ENCODE data around the gene LSM2.

DNA sequence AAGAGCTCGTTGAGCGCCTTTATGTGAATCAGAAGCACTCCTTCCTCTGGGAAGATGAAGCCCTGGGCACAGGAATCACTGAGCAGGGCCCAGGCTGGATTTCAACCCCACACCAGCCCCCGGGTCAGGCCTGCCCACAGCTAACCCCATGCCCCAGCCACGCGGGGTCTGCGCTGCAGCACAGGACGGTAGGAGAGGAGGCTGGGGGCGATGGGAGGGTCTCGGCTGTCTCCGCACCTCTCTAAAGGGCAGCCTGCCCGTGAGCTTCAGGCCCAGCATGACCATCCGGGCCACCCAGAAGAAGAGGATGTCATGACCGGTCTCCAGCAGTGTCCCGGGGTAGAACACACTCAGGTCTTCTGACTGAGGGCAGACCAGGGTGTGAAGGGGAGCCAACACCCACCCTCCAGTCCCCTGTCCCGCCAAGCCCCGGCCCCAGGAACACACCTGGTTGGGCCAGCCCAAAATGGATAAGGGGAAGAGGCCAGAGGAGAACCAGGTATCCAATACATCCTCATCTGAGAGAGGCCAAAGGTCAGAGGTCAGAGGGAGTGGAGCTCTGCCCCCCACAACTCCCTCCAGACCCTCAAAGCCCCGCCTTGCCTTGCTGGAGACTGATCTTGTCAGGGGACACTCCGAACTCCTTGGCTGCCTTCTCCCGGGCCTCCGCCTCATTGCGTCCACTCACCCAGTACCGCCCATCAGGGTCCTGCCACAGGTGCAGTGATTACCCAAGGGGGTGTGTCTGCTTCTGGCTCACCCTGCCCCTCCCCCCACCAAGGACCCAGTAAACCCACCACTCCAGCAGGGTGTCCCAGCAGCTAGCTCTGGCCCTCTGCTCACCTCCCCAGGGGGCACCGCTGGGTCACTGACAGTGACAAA lies 25.3 kb downstream of the LSM2 start:
- TF ChIP-seq, protein P1, sequence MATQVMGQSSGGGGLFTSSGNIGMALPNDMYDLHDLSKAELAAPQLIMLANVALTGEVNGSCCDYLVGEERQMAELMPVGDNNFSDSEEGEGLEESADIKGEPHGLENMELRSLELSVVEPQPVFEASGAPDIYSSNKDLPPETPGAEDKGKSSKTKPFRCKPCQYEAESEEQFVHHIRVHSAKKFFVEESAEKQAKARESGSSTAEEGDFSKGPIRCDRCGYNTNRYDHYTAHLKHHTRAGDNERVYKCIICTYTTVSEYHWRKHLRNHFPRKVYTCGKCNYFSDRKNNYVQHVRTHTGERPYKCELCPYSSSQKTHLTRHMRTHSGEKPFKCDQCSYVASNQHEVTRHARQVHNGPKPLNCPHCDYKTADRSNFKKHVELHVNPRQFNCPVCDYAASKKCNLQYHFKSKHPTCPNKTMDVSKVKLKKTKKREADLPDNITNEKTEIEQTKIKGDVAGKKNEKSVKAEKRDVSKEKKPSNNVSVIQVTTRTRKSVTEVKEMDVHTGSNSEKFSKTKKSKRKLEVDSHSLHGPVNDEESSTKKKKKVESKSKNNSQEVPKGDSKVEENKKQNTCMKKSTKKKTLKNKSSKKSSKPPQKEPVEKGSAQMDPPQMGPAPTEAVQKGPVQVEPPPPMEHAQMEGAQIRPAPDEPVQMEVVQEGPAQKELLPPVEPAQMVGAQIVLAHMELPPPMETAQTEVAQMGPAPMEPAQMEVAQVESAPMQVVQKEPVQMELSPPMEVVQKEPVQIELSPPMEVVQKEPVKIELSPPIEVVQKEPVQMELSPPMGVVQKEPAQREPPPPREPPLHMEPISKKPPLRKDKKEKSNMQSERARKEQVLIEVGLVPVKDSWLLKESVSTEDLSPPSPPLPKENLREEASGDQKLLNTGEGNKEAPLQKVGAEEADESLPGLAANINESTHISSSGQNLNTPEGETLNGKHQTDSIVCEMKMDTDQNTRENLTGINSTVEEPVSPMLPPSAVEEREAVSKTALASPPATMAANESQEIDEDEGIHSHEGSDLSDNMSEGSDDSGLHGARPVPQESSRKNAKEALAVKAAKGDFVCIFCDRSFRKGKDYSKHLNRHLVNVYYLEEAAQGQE (IDR thresholded peaks at IDR 0.05): no peak
- TF ChIP-seq MYC (IDR thresholded peaks at IDR 0.05; ENCODE audit: borderline replicate concordance, low read length) (no peak), FOXS1 (CRISPR knock-in tag; IDR thresholded peaks at IDR 0.05) (no peak)
- TF ChIP-seq, protein P2, sequence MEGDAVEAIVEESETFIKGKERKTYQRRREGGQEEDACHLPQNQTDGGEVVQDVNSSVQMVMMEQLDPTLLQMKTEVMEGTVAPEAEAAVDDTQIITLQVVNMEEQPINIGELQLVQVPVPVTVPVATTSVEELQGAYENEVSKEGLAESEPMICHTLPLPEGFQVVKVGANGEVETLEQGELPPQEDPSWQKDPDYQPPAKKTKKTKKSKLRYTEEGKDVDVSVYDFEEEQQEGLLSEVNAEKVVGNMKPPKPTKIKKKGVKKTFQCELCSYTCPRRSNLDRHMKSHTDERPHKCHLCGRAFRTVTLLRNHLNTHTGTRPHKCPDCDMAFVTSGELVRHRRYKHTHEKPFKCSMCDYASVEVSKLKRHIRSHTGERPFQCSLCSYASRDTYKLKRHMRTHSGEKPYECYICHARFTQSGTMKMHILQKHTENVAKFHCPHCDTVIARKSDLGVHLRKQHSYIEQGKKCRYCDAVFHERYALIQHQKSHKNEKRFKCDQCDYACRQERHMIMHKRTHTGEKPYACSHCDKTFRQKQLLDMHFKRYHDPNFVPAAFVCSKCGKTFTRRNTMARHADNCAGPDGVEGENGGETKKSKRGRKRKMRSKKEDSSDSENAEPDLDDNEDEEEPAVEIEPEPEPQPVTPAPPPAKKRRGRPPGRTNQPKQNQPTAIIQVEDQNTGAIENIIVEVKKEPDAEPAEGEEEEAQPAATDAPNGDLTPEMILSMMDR (IDR thresholded peaks at IDR 0.05): no peak

Data from A549 (cell line).